B cell (primary cell): ENCODE measurements around the gene FBXO44. TPM values are rescaled to one million over a fixed set of nuclear protein-coding genes. Genes with fewer than 3 reads are reported as not detected.

ENCODE experiments used
- ATAC-seq: fragments of 200-7000 bp; cut with Tn5 transposase; one replicate; pipeline ENCODE4 v1.10.0; 2021; ENCODE audit warnings: low read depth, mild to moderate bottlenecking, moderate number of reproducible peaks, moderate library complexity
- CTCF ChIA-PET: fragments of 350-600 bp; sonication (Branson Sonifier 250); formaldehyde crosslinking; loops from one replicate; lab custom pipeline; 2021; ENCODE audit warnings: antibody characterized with exemption, inconsistent platforms; lab: Charles Lee
- POLR2A ChIA-PET: fragments of 350-600 bp; sonication (Branson Sonifier 250); formaldehyde crosslinking; loops from one replicate; lab custom pipeline; 2021; ENCODE audit warnings: antibody characterized with exemption; lab: Charles Lee
- DNase-seq: peaks from one replicate; pipeline ENCODE4 v3.0.0; 2013
- H2AFZ ChIP-seq: 2 replicates; pipeline ENCODE4 v1.6.1; 2012; ENCODE audit warnings: mild to moderate bottlenecking, low read depth, low read length; ENCODE audit not compliant: insufficient read depth, poor library complexity, severe bottlenecking
- H3K27ac ChIP-seq, 2 donors: 1 replicate in 1 of 2; 2 replicates in 1 of 2; pipeline ENCODE4 v1.5.1; 2012 to 2013; ENCODE audit warnings: low read length in 2 of 2, mild to moderate bottlenecking in 2 of 2, moderate library complexity in 1 of 2
- H3K27me3 ChIP-seq, 4 experiments: fragments of 200-600 bp in 1 of 4; sonication (generic) in 1 of 4; replicated peaks in 1 of 4; 1 replicate in 2 of 4; 2 replicates in 2 of 4; pipeline versions ENCODE4 v1.6.1 to v1.7.0; 2013 to 2016; ENCODE audit warnings: low read length in 3 of 4, mild to moderate bottlenecking in 2 of 4, mixed read lengths in 1 of 4, moderate library complexity in 1 of 4; ENCODE audit not compliant: insufficient read depth in 4 of 4, control insufficient read depth in 3 of 4; ENCODE audit errors: control extremely low read depth in 1 of 4
- H3K36me3 ChIP-seq, 2 experiments: replicated peaks in 1 of 2; 1 replicate in 1 of 2; 2 replicates in 1 of 2; pipeline versions ENCODE4 v1.6.1 to v1.7.1; 2013; ENCODE audit warnings: low read length in 1 of 2; ENCODE audit not compliant: insufficient read depth in 2 of 2, control insufficient read depth in 1 of 2; ENCODE audit errors: control extremely low read depth in 1 of 2, extremely low read depth in 1 of 2
- H3K4me1 ChIP-seq, 2 donors: fragments of 200-600 bp in 1 of 2; sonication (generic) in 1 of 2; 1 replicate in 1 of 2; 2 replicates in 1 of 2; pipeline versions ENCODE4 v1.5.1 to v1.6.1; 2013 to 2017; ENCODE audit warnings: low read length in 2 of 2; ENCODE audit not compliant: control insufficient read depth in 2 of 2, insufficient read depth in 2 of 2
- H3K4me2 ChIP-seq: replicated peaks from 2 replicates; pipeline ENCODE3; 2012; ENCODE audit warnings: mild to moderate bottlenecking, low read depth, low read length; ENCODE audit not compliant: poor library complexity, severe bottlenecking
- H3K4me3 ChIP-seq, 5 experiments: fragments of 200-600 bp in 1 of 5; sonication (generic) in 1 of 5; 1 replicate in 3 of 5; 2 replicates in 2 of 5; pipeline versions ENCODE4 v1.5.1 to v1.7.0; 2011 to 2016; ENCODE audit warnings: low read length in 4 of 5, mild to moderate bottlenecking in 4 of 5, low read depth in 2 of 5, control low read depth in 1 of 5, moderate library complexity in 1 of 5; ENCODE audit not compliant: insufficient read depth in 1 of 5; ENCODE audit errors: control extremely low read depth in 1 of 5, extremely low read depth in 1 of 5
- H3K79me2 ChIP-seq: fragments of 200-600 bp; sonication (generic); one replicate; pipeline ENCODE4 v1.6.0; 2016; ENCODE audit warnings: low read length; ENCODE audit not compliant: control insufficient read depth, insufficient read depth
- H3K9ac ChIP-seq: fragments of 200-600 bp; sonication (generic); 2 replicates; pipeline ENCODE4 v1.6.1; 2017; ENCODE audit warnings: mild to moderate bottlenecking, low read length, moderate library complexity
- H3K9me3 ChIP-seq, 3 donors: one replicate each; pipeline versions ENCODE4 v1.6.1 to v1.7.1; 2013; ENCODE audit warnings: low read length in 2 of 3; ENCODE audit not compliant: control insufficient read depth in 2 of 3, insufficient read depth in 1 of 3; ENCODE audit errors: control extremely low read depth in 1 of 3
- H4K20me1 ChIP-seq: 2 replicates; pipeline ENCODE4 v1.6.0; 2012; ENCODE audit warnings: mild to moderate bottlenecking, low read length; ENCODE audit not compliant: insufficient read depth, control insufficient read depth, poor library complexity, severe bottlenecking
- H3K27ac Mint-ChIP-seq: one replicate; pipeline ENCODE4 v1.8.0; 2021; ENCODE audit warnings: mixed read lengths
- H3K27me3 Mint-ChIP-seq: one replicate; pipeline ENCODE4 v1.8.0; 2021; ENCODE audit warnings: mixed read lengths
- H3K4me1 Mint-ChIP-seq: one replicate; pipeline ENCODE4 v1.8.0; 2021; ENCODE audit warnings: mixed read lengths
- H3K4me3 Mint-ChIP-seq: one replicate; pipeline ENCODE4 v1.8.0; 2021; ENCODE audit warnings: mixed read lengths
- H3K9me3 Mint-ChIP-seq: one replicate; pipeline ENCODE4 v1.8.0; 2022; ENCODE audit warnings: mixed read lengths; ENCODE audit not compliant: insufficient read depth
- CTCF ChIP-seq: fragments of 200-600 bp; IDR thresholded peaks from one replicate; pipeline ENCODE4 v1.8.0; 2022; ENCODE audit warnings: antibody characterized with exemption, mild to moderate bottlenecking
- EZH2 ChIP-seq: IDR thresholded peaks from 2 replicates; pipeline ENCODE4 v1.6.1; 2012; ENCODE audit warnings: borderline replicate concordance, low read depth, mild to moderate bottlenecking, moderate library complexity, low read length; ENCODE audit not compliant: insufficient read depth, poor library complexity, severe bottlenecking
- WGBS: methylation state at CpG from one replicate; pipeline ENCODE4 v1.1.5; 2013; ENCODE audit warnings: missing lambda C conversion rate; ENCODE audit not compliant: insufficient coverage; 5-methylcytosine and 5-hydroxymethylcytosine counted together
- intact Hi-C: fragments of 100-400 bp; cut with micrococcal nuclease; formaldehyde crosslinking; loops from one replicate; pipeline ENCODE4 v1.10.0; 2022
- polyA plus RNA-seq: library from polyadenylated mRNA; depleted of rRNA; stranded (reverse); fragments of >200 nt; gene quantifications from 2 replicates; pipeline ENCODE4 v1.2.3, GENCODE V29; 2012
- total RNA-seq, 2 donors: library from RNA; stranded (reverse); fragments of 120-200 nt in 1 of 2; gene quantifications; 1 replicate in 1 of 2; 2 replicates in 1 of 2; pipeline versions ENCODE4 v1.2.3 to v1.2.4, GENCODE V29; 2013 to 2022

The FBXO44 gene
- total and polyA plus RNA-seq, 2 donors (not counting 1 experiment from before 2014, with no cell fraction given): 61.5 to 101 TPM

GRCh38 chr1:11684070-11684469, 29.4 kb downstream of the FBXO44 start:
- ChIA-PET POLR2A (no interaction called here), CTCF (interaction anchor here (3.3 to 4.2 kb wide), 2 partner anchors 20 to 36 kb away, joined by 18 to 23 read pairs; partner anchors contain the start of gene FBXO6)
- H3K27ac Mint-ChIP-seq: no peak overlapping the region

More at GRCh38 chr1:11684070-11684469, 29.4 kb downstream of the FBXO44 start:
- peaks cover 11 to 20% of the 10 kb centered on the region in 2 donors for H3K4me1 ChIP-seq
- no peaks in the 10 kb centered on the region for H4K20me1 ChIP-seq
- no peak for DNase-seq
- no peaks in the 10 kb centered on the region for H3K36me3 ChIP-seq
- H3K4me1 Mint-ChIP-seq: peaks cover 18% of the 10 kb centered on the region
- no peak overlapping the region for H3K9ac ChIP-seq
- intact Hi-C loops: loop anchor here (5.0 to 10.0 kb wide), 2 partner anchors 123 to 989 kb away; partner anchors contain the start of genes CLCN6 and MTHFR
- H3K4me3 ChIP-seq: no peak overlapping the region
- no peak overlapping the region for H3K27ac ChIP-seq
- TF ChIP-seq EZH2 (no peak), CTCF (no peak)
- H2AFZ ChIP-seq: peak overlapping the region; percentile 23
- no peaks in the 10 kb centered on the region for H3K9me3 ChIP-seq
- H3K27me3 Mint-ChIP-seq: peaks cover 11% of the 10 kb centered on the region
- H3K79me2 ChIP-seq: no peaks in the 10 kb centered on the region
- H3K4me3 Mint-ChIP-seq: no peak overlapping the region
- H3K4me2 ChIP-seq: peak overlapping the region; percentile 25
- WGBS: no CpG with 5 or more reads among the region's 7 CpGs
- no peak for ATAC-seq
- H3K27me3 ChIP-seq: peaks cover 0 to 12% (median 0%) of the 10 kb centered on the region in 4 experiments
- H3K9me3 Mint-ChIP-seq: no peaks in the 10 kb centered on the region
